Liver (tissue), 3 donors: ENCODE results near the gene PYCR2.

ENCODE experiments used
- CTCF ChIP-seq: fragments of 150-350 bp; IDR thresholded peaks from 2 replicates; pipeline ENCODE4 v1.5.1; 2017; ENCODE audit warnings: improper control_type of control experiment, low read depth, low read length; ENCODE audit not compliant: missing input control
- GABPA ChIP-seq, 2 donors: IDR thresholded peaks in 1 of 2; conservative IDR thresholded peaks in 1 of 2; 2 replicates each; pipeline ENCODE4 v1.6.1; 2016; ENCODE audit warnings: antibody characterized with exemption in 2 of 2, mild to moderate bottlenecking in 1 of 2, moderate library complexity in 1 of 2
- NR2F2 ChIP-seq: IDR thresholded peaks from 2 replicates; pipeline ENCODE4 v1.6.1; 2016; ENCODE audit warnings: antibody characterized with exemption
- RAD21 ChIP-seq, 2 donors: IDR thresholded peaks; 2 replicates each; pipeline ENCODE4 v1.6.1; 2016; ENCODE audit warnings: antibody characterized with exemption in 2 of 2, mild to moderate bottlenecking in 2 of 2
- RXRA ChIP-seq, 2 donors: IDR thresholded peaks; 2 replicates each; pipeline ENCODE4 v1.6.1; 2017 to 2018; ENCODE audit warnings: antibody characterized with exemption in 2 of 2, mild to moderate bottlenecking in 1 of 2
- YY1 ChIP-seq: IDR thresholded peaks from 2 replicates; pipeline ENCODE4 v1.6.1; 2016; ENCODE audit warnings: antibody characterized with exemption, mild to moderate bottlenecking
- ZBTB33 ChIP-seq: IDR thresholded peaks from 2 replicates; pipeline ENCODE4 v1.6.1; 2016; ENCODE audit warnings: antibody characterized with exemption
- TF ChIP-seq, protein P1 (sequence below): IDR thresholded peaks from 2 replicates; pipeline ENCODE4 v1.6.1; 2016; ENCODE audit warnings: antibody characterized with exemption
- TF ChIP-seq, protein P2 (sequence below): IDR thresholded peaks from 2 replicates; pipeline ENCODE4 v1.6.1; 2016; ENCODE audit warnings: antibody characterized with exemption
- donor health status: healthy.
- donor health status: healthy.

DNA sequence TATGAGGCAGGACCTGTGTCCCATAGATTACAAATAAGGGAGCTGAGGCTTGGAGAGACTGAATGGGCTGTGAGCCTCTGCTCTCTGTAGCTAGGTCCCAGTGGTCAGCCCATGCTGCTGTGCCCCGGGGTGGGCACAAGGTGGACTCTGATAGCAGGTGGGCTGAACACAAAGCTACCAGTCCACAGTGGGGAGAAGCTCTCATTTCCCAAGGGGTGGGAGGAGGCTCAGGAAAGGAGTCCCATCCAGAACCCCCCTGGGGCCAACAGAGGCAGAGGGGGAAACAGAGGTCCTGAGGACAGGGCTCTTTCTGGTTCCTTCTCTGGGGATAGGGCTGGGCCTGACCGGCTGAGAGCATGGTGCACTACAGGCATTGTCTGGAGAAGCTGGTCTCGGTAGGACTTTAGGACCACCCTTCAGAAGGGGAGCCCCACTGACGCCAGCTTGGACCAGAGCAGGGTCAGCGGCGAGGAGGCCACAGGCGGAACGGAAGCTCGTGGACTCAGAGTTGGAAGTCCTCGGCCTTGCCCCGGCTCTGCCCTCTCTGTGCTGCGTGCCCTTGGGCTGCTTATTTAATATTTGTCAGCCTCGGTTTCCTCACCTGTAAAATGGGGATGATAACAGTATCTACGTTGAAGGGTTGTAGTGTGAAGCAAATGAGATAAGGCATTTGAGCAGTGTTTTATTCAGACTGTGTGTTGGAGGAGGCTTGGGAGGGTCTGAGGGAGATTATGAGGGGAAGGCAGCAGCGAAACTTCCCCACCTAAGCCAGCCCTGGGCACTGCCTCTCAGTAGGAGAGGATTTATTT is 48.5 kb upstream of the PYCR2 start:
- TF ChIP-seq, protein P1, sequence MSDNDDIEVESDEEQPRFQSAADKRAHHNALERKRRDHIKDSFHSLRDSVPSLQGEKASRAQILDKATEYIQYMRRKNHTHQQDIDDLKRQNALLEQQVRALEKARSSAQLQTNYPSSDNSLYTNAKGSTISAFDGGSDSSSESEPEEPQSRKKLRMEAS: no peak
- no peak for TF ChIP-seq CTCF
- no peak for TF ChIP-seq ZBTB33
- TF ChIP-seq NR2F2: no peak
- TF ChIP-seq RAD21 (IDR thresholded peaks at IDR 0.05): no peak
- TF ChIP-seq GABPA (IDR thresholded peaks at IDR 0.05 in 1 of 2, conservative IDR thresholded peaks at IDR 0.05 in 1 of 2): no peak
- TF ChIP-seq RXRA (IDR thresholded peaks at IDR 0.05): no peak
- TF ChIP-seq YY1: no peak
- TF ChIP-seq, protein P2, sequence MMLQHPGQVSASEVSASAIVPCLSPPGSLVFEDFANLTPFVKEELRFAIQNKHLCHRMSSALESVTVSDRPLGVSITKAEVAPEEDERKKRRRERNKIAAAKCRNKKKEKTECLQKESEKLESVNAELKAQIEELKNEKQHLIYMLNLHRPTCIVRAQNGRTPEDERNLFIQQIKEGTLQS: no peak
